Activated T-helper 2 cell treated with anti-CD3 and anti-CD28 coated beads, Interferon-gamma antibody, Interleukin-2, Interleukin-4, amounts not matched to agents 10 μg/mL and 5 μg/mL and 100 μg/mL, durations not matched to agents 14 hours and 24 hours and 36 hours (primary cell): Measurements from ENCODE around the gene FGD1. TPM values are rescaled to one million over a fixed set of nuclear protein-coding genes. Genes with fewer than 3 reads are reported as not detected.
"Not testable (repeated sequence)": the region's sequence is repeated elsewhere in the genome, so short reads cannot be mapped to it uniquely, and the experiment has no call there.

ENCODE experiments used
- DNase-seq: peaks from one replicate; pipeline ENCODE4 v3.0.0; 2021; ENCODE audit warnings: low spot score
- H3K27ac Mint-ChIP-seq: one replicate; pipeline ENCODE4 v1.8.0; 2021; ENCODE audit warnings: mixed read lengths
- H3K27me3 Mint-ChIP-seq: one replicate; pipeline ENCODE4 v1.8.0; 2021; ENCODE audit warnings: low read depth, mixed read lengths
- H3K36me3 Mint-ChIP-seq: one replicate; pipeline ENCODE4 v1.8.0; 2021; ENCODE audit warnings: low read depth, mixed read lengths
- H3K4me1 Mint-ChIP-seq: one replicate; pipeline ENCODE4 v1.8.0; 2021; ENCODE audit warnings: low read depth, mixed read lengths
- H3K4me3 Mint-ChIP-seq: one replicate; pipeline ENCODE4 v1.8.0; 2021; ENCODE audit warnings: low read depth, mild to moderate bottlenecking, moderate library complexity, mixed read lengths
- H3K9me3 Mint-ChIP-seq: one replicate; pipeline ENCODE4 v1.8.0; 2021; ENCODE audit warnings: mixed read lengths
- intact Hi-C: fragments of 100-400 bp; cut with micrococcal nuclease; formaldehyde crosslinking; loops from one replicate; pipeline ENCODE4 v1.15.1; 2023
- total RNA-seq: library from RNA; stranded (reverse); gene quantifications from 2 replicates; pipeline ENCODE4 v1.2.3, GENCODE V29; 2022

The FGD1 gene
- total RNA-seq, result 0.11 and 0.28 TPM in 2 replicates

GRCh38 chrX:54495814-54496516 lies at the start of gene FGD1:
TSS of gene FGD1 (minus strand) at chrX:54496234. CDS start at chrX:54495432, 802 bp downstream.
- intact Hi-C loops, result no loop called here
- Mint-ChIP-seq H3K36me3 (no peaks in the 10 kb centered on the region), H3K4me1 (peaks cover 6% of the 10 kb centered on the region), H3K9me3 (no peaks in the 10 kb centered on the region), H3K27me3 (peaks cover 46% of the 10 kb centered on the region), H3K27ac (no peak within 1 kb of the TSS), H3K4me3 (peak within 1 kb of the TSS; percentile 62)
- DNase-seq, result peak; percentile 12

GRCh38 chrX:54542239-54542638 lies 46.2 kb upstream of the FGD1 start:
- H3K27ac Mint-ChIP-seq, H3K4me1 Mint-ChIP-seq, H3K27me3 Mint-ChIP-seq, DNase-seq, H3K9me3 Mint-ChIP-seq, intact Hi-C loops, H3K4me3 Mint-ChIP-seq: not testable (repeated sequence)
- H3K36me3 Mint-ChIP-seq, result peaks cover 58% of the 10 kb centered on the region

GRCh38 chrX:54540289-54540688 lies 44.3 kb upstream of the FGD1 start:
- peaks cover 51% of the 10 kb centered on the region for H3K36me3 Mint-ChIP-seq
- intact Hi-C loops, result no loop called here
- H3K27ac Mint-ChIP-seq, result no peak overlapping the region
- no peaks in the 10 kb centered on the region for H3K27me3 Mint-ChIP-seq
- H3K4me1 Mint-ChIP-seq, result no peaks in the 10 kb centered on the region
- H3K9me3 Mint-ChIP-seq, result no peaks in the 10 kb centered on the region
- no peak overlapping the region for H3K4me3 Mint-ChIP-seq
- DNase-seq, result no peak

GRCh38 chrX:54534271-54534670 lies 38.2 kb upstream of the FGD1 start:
- Mint-ChIP-seq H3K4me1 (peaks cover 24% of the 10 kb centered on the region), H3K27me3 (no peaks in the 10 kb centered on the region), H3K4me3 (peak overlapping the region; percentile 27), H3K36me3 (peaks cover 47% of the 10 kb centered on the region), H3K27ac (no peak overlapping the region), H3K9me3 (no peaks in the 10 kb centered on the region)
- intact Hi-C loops, result loop anchor here (5.0 to 10.0 kb wide), 2 partner anchors 92 to 349 kb away; partner anchors contain the start of genes FAM120C and TSR2
- DNase-seq, result no peak

GRCh38 chrX:54530357-54530900 lies 34.4 kb upstream of the FGD1 start:
- peaks cover 9% of the 10 kb centered on the region for H3K9me3 Mint-ChIP-seq
- peak overlapping the region; percentile 91 for H3K4me3 Mint-ChIP-seq
- H3K4me1 Mint-ChIP-seq, result peaks cover 24% of the 10 kb centered on the region
- peaks cover 43% of the 10 kb centered on the region for H3K36me3 Mint-ChIP-seq
- no peaks in the 10 kb centered on the region for H3K27me3 Mint-ChIP-seq
- intact Hi-C loops, result loop anchor here (1.0 to 10.0 kb wide), 4 partner anchors 88 to 486 kb away; partner anchors contain the start of genes FAM120C, PHF8 and TSR2
- H3K27ac Mint-ChIP-seq, result peak overlapping the region; percentile 92
- DNase-seq, result peak; percentile 8

- Mint-ChIP-seq H3K4me3 (peak within 1 kb of the TSS; percentile 91), H3K36me3 (peaks cover 41% of the 10 kb centered on the region), H3K9me3 (peaks cover 9% of the 10 kb centered on the region), H3K27ac (peak within 1 kb of the TSS; percentile 95), H3K4me1 (peaks cover 24% of the 10 kb centered on the region), H3K27me3 (no peaks in the 10 kb centered on the region)
- intact Hi-C loops, result loop anchor here (1.0 to 10.0 kb wide), 4 partner anchors 87 to 485 kb away; partner anchors contain the start of genes FAM120C, PHF8 and TSR2
- DNase-seq, result peak; percentile 74
These were observed 33.7 kb upstream of the FGD1 start, which contains the start of gene GNL3L for GRCh38 chrX:54529552-54530356. TSS of gene GNL3L (plus strand) at chrX:54530219. CDS start at chrX:54532567, 2,348 bp downstream.

- peak overlapping the region; percentile 95 for H3K27ac Mint-ChIP-seq
- peaks cover 9% of the 10 kb centered on the region for H3K9me3 Mint-ChIP-seq
- peaks cover 18% of the 10 kb centered on the region for H3K4me1 Mint-ChIP-seq
- intact Hi-C loops, result no loop called here
- H3K4me3 Mint-ChIP-seq, result peak overlapping the region; percentile 84
- DNase-seq, result no peak
- no peaks in the 10 kb centered on the region for H3K27me3 Mint-ChIP-seq
- peaks cover 35% of the 10 kb centered on the region for H3K36me3 Mint-ChIP-seq
These were observed 33.1 kb upstream of the FGD1 start for GRCh38 chrX:54529151-54529550.

GRCh38 chrX:54509400-54509799 lies 13.4 kb upstream of the FGD1 start:
- Mint-ChIP-seq H3K36me3 (no peaks in the 10 kb centered on the region), H3K4me1 (no peaks in the 10 kb centered on the region), H3K27me3 (peaks cover 5% of the 10 kb centered on the region), H3K9me3 (no peaks in the 10 kb centered on the region), H3K4me3 (no peak overlapping the region), H3K27ac (no peak overlapping the region)
- intact Hi-C loops, result no loop called here
- DNase-seq, result no peak

- Mint-ChIP-seq H3K9me3 (no peaks in the 10 kb centered on the region), H3K27me3 (peaks cover 44% of the 10 kb centered on the region), H3K4me1 (peaks cover 6% of the 10 kb centered on the region), H3K4me3 (peak overlapping the region; percentile 62), H3K27ac (no peak overlapping the region), H3K36me3 (no peaks in the 10 kb centered on the region)
- DNase-seq, result no peak
- intact Hi-C loops, result no loop called here
These were observed 902 bp upstream of the FGD1 start for GRCh38 chrX:54496936-54497335.

GRCh38 chrX:54496517-54496852 lies 451 bp upstream of the FGD1 start:
- intact Hi-C loops, result no loop called here
- DNase-seq, result no peak
- H3K4me3 Mint-ChIP-seq, result peak overlapping the region; percentile 62
- no peak overlapping the region for H3K27ac Mint-ChIP-seq
- peaks cover 44% of the 10 kb centered on the region for H3K27me3 Mint-ChIP-seq
- H3K9me3 Mint-ChIP-seq, result no peaks in the 10 kb centered on the region
- H3K36me3 Mint-ChIP-seq, result no peaks in the 10 kb centered on the region
- peaks cover 6% of the 10 kb centered on the region for H3K4me1 Mint-ChIP-seq

- peaks cover 6% of the 10 kb centered on the region for H3K4me1 Mint-ChIP-seq
- no peaks in the 10 kb centered on the region for H3K36me3 Mint-ChIP-seq
- peaks cover 51% of the 10 kb centered on the region for H3K27me3 Mint-ChIP-seq
- intact Hi-C loops, result no loop called here
- no peak overlapping the region for H3K27ac Mint-ChIP-seq
- H3K4me3 Mint-ChIP-seq, result peak overlapping the region; percentile 26
- no peaks in the 10 kb centered on the region for H3K9me3 Mint-ChIP-seq
- DNase-seq, result no peak
These were observed 833 bp downstream of the FGD1 start for GRCh38 chrX:54494989-54495813.
